H1 (cell line): ENCODE data around the gene ZFYVE21. TPM values are rescaled to one million over a fixed set of nuclear protein-coding genes. Genes with fewer than 3 reads are reported as not detected.

ENCODE experiments used
- CTCF ChIA-PET: fragments of 300-600 bp; sonication (Branson Sonifier 250); formaldehyde crosslinking; loops from one replicate; lab custom pipeline; 2021; ENCODE audit not compliant: partially characterized antibody; lab: Charles Lee
- POLR2A ChIA-PET: fragments of 300-600 bp; sonication (Branson Sonifier 250); formaldehyde crosslinking; loops from one replicate; lab custom pipeline; 2021; ENCODE audit warnings: inconsistent platforms; ENCODE audit not compliant: partially characterized antibody; lab: Charles Lee
- DNase-seq, 2 experiments: peaks; one replicate each; pipeline versions ENCODE4 v3.0.0 to v3.0.0-alpha.2; 2010 to 2022; ENCODE audit warnings: low spot score in 2 of 2, low read depth in 1 of 2, mixed read lengths in 1 of 2
- FAIRE-seq: peaks from 2 replicates; lab custom pipeline; 2011; peaks lifted over from hg19 to GRCh38; lab: Jason Lieb, UNC
- H2AFZ ChIP-seq: 2 replicates; pipeline ENCODE4 v1.8.1; 2012; ENCODE audit warnings: low read length, inconsistent platforms
- H2AK5ac ChIP-seq: 2 replicates; pipeline ENCODE4 v1.6.1; 2013; ENCODE audit warnings: low read depth, low read length
- H2BK120ac ChIP-seq: replicated peaks from 2 replicates; pipeline ENCODE3; 2013; ENCODE audit warnings: low read depth, low read length, inconsistent platforms
- H2BK12ac ChIP-seq: 2 replicates; pipeline ENCODE4 v1.6.1; 2013; ENCODE audit warnings: low read depth, low read length
- H2BK15ac ChIP-seq: 2 replicates; pipeline ENCODE4 v1.6.1; 2013; ENCODE audit warnings: low read length
- H2BK20ac ChIP-seq: 2 replicates; pipeline ENCODE4 v1.6.1; 2013; ENCODE audit warnings: low read length
- H2BK5ac ChIP-seq: 2 replicates; pipeline ENCODE4 v1.6.1; 2013; ENCODE audit warnings: low read depth, low read length
- H3K14ac ChIP-seq: 2 replicates; pipeline ENCODE4 v1.6.1; 2013; ENCODE audit warnings: inconsistent platforms; ENCODE audit not compliant: insufficient read length
- H3K18ac ChIP-seq: 2 replicates; pipeline ENCODE4 v1.6.1; 2013; ENCODE audit warnings: low read length; ENCODE audit errors: extremely low read depth
- H3K23ac ChIP-seq: 2 replicates; pipeline ENCODE4 v1.6.1; 2013; ENCODE audit warnings: inconsistent platforms; ENCODE audit not compliant: insufficient read length
- H3K23me2 ChIP-seq: 2 replicates; pipeline ENCODE4 v1.6.1; 2013; ENCODE audit warnings: low read depth, low read length
- H3K27ac ChIP-seq: 2 replicates; pipeline ENCODE4 v1.6.1; 2011; ENCODE audit warnings: low read depth, low read length, inconsistent platforms
- H3K27me3 ChIP-seq, 4 experiments: replicated peaks in 1 of 4; 1 replicate in 1 of 4; 2 replicates in 3 of 4; pipeline versions ENCODE4 v1.6.1 to v1.8.1; 2011 to 2013; ENCODE audit warnings: low read length in 3 of 4, mild to moderate bottlenecking in 3 of 4, inconsistent platforms in 2 of 4, mixed read lengths in 2 of 4, moderate library complexity in 1 of 4; ENCODE audit not compliant: control insufficient read depth in 3 of 4, insufficient read depth in 3 of 4; ENCODE audit errors: extremely low read depth in 1 of 4
- H3K36me3 ChIP-seq, 4 experiments: 2 replicates each; pipeline versions ENCODE4 v1.6.1 to v1.8.1; 2011 to 2013; ENCODE audit warnings: mild to moderate bottlenecking in 4 of 4, low read length in 3 of 4, moderate library complexity in 2 of 4, control low read depth in 1 of 4, inconsistent platforms in 1 of 4; ENCODE audit not compliant: insufficient read depth in 4 of 4, control insufficient read depth in 2 of 4
- H3K4ac ChIP-seq: replicated peaks from 2 replicates; pipeline ENCODE3; 2013; ENCODE audit warnings: low read length, low read depth, mixed read lengths, inconsistent platforms; ENCODE audit not compliant: insufficient read length
- H3K4me1 ChIP-seq, 4 experiments: replicated peaks in 1 of 4; 1 replicate in 1 of 4; 2 replicates in 3 of 4; pipeline versions ENCODE4 v1.6.1 to v1.8.1; 2011 to 2013; ENCODE audit warnings: low read length in 3 of 4, inconsistent platforms in 2 of 4, mixed read lengths in 1 of 4; ENCODE audit not compliant: insufficient read depth in 4 of 4, control insufficient read depth in 3 of 4
- H3K4me2 ChIP-seq, 2 experiments: 2 replicates each; pipeline versions ENCODE4 v1.6.1 to v1.8.1; 2011 to 2013; ENCODE audit warnings: low read depth in 2 of 2, low read length in 2 of 2, control low read depth in 1 of 2, inconsistent platforms in 1 of 2, mild to moderate bottlenecking in 1 of 2; ENCODE audit not compliant: insufficient read depth in 1 of 2
- H3K4me3 ChIP-seq, 4 experiments: fragments of 200-600, 300-600 bp in 1 of 4; sonication (generic), shearing (Covaris generic), sonication (Bioruptor Twin) in 1 of 4; 2 replicates each; pipeline versions ENCODE4 v1.5.1 to v1.8.1; 2011 to 2016; ENCODE audit warnings: low read length in 4 of 4, low read depth in 3 of 4, control low read depth in 2 of 4, inconsistent platforms in 2 of 4, mild to moderate bottlenecking in 2 of 4, mixed read lengths in 1 of 4, moderate library complexity in 1 of 4; ENCODE audit not compliant: insufficient read depth in 2 of 4; ENCODE audit errors: extremely low read depth in 1 of 4
- H3K56ac ChIP-seq: replicated peaks from 2 replicates; pipeline ENCODE3; 2013; ENCODE audit warnings: low read depth, mild to moderate bottlenecking, mixed read lengths, low read length, inconsistent platforms; ENCODE audit not compliant: insufficient read length
- H3K79me1 ChIP-seq: 2 replicates; pipeline ENCODE4 v1.6.1; 2013; ENCODE audit warnings: low read depth, low read length, control low read depth
- H3K79me2 ChIP-seq, 2 experiments: 2 replicates each; pipeline versions ENCODE4 v1.6.1 to v1.8.1; 2012 to 2013; ENCODE audit warnings: low read length in 2 of 2, mild to moderate bottlenecking in 2 of 2, inconsistent platforms in 1 of 2; ENCODE audit not compliant: insufficient read depth in 2 of 2, control insufficient read depth in 1 of 2
- H3K9ac ChIP-seq, 4 experiments: replicated peaks in 1 of 4; 1 replicate in 1 of 4; 2 replicates in 3 of 4; pipeline versions ENCODE4 v1.6.1 to v1.8.1; 2011 to 2013; ENCODE audit warnings: low read depth in 3 of 4, low read length in 3 of 4, control low read depth in 2 of 4, mild to moderate bottlenecking in 2 of 4, moderate library complexity in 2 of 4, inconsistent platforms in 1 of 4; ENCODE audit errors: extremely low read depth in 1 of 4
- H3K9me3 ChIP-seq, 2 experiments: 2 replicates each; pipeline versions ENCODE4 v1.6.1 to v1.8.1; 2012 to 2013; ENCODE audit warnings: mild to moderate bottlenecking in 2 of 2, moderate library complexity in 2 of 2, control low read depth in 1 of 2, inconsistent platforms in 1 of 2, low read depth in 1 of 2, low read length in 1 of 2, mixed read lengths in 1 of 2; ENCODE audit not compliant: insufficient read depth in 2 of 2
- H4K20me1 ChIP-seq, 2 experiments: replicated peaks in 1 of 2; 2 replicates each; pipeline versions ENCODE3 to v1.8.1; 2011 to 2013; ENCODE audit warnings: inconsistent platforms in 2 of 2, low read length in 2 of 2, mild to moderate bottlenecking in 1 of 2; ENCODE audit not compliant: insufficient read depth in 2 of 2, control insufficient read depth in 1 of 2
- H4K5ac ChIP-seq: 2 replicates; pipeline ENCODE4 v1.6.1; 2013; ENCODE audit warnings: low read length, low read depth, mixed read lengths, inconsistent platforms; ENCODE audit not compliant: insufficient read length
- H4K8ac ChIP-seq: 2 replicates; pipeline ENCODE4 v1.8.0; 2013; ENCODE audit warnings: mild to moderate bottlenecking, moderate library complexity, low read length, inconsistent platforms; ENCODE audit not compliant: insufficient read depth; ENCODE audit errors: extremely low read depth
- H4K91ac ChIP-seq: replicated peaks from 2 replicates; pipeline ENCODE3; 2013; ENCODE audit warnings: low read length, mixed read lengths, inconsistent platforms; ENCODE audit not compliant: insufficient read length
- GABPA ChIP-seq: IDR thresholded peaks from 2 replicates; pipeline ENCODE4 v1.6.1; 2011; ENCODE audit warnings: mild to moderate bottlenecking, low read length, moderate library complexity, borderline replicate concordance; ENCODE audit not compliant: insufficient read depth
- SIRT6 ChIP-seq: IDR thresholded peaks from one replicate; pipeline ENCODE4 v1.7.1; 2012; ENCODE audit warnings: low read length, inconsistent platforms
- WGBS, 2 experiments: shearing (Covaris generic) in 1 of 2; methylation state at CpG; one replicate each; pipeline versions ENCODE4 v1.1.6 to v1.1.7; 2013 to 2015; ENCODE audit warnings: low lambda C conversion rate in 2 of 2, mixed read lengths in 2 of 2, inconsistent platforms in 1 of 2, low coverage in 1 of 2, missing lambda C conversion rate in 1 of 2; ENCODE audit not compliant: insufficient replicate concordance in 2 of 2, insufficient coverage in 1 of 2, insufficient read length in 1 of 2; ENCODE audit errors: extremely low coverage in 1 of 2, missing lambda C conversion rate in 1 of 2; 5-methylcytosine and 5-hydroxymethylcytosine counted together
- polyA plus RNA-seq, 7 experiments: library from polyadenylated mRNA; depleted of rRNA in 3 of 7; stranded (reverse) in 5 of 7; unstranded in 2 of 7; fragments of >200 nt in 5 of 7; fragments of 200-250 nt in 2 of 7; gene quantifications; 1 replicate in 5 of 7; 2 replicates in 1 of 7; 4 replicates in 1 of 7; pipeline versions ENCODE4 v1.2.1 to v1.2.3, GENCODE V29; 2011 to 2013; ENCODE audit warnings: missing spikeins in 2 of 7, mixed read lengths in 2 of 7
- total RNA-seq: library from RNA; stranded (reverse); fragmentation: NEBNext Ultra II Directional; extraction: Animal tissue kit (Norgen Biotek cat#: 25700); gene quantifications from 2 replicates; pipeline ENCODE4 v1.2.1, GENCODE V29; 2021

The ZFYVE21 gene
- total and polyA plus RNA-seq, 2 of the 8 experiments (the other 6 are each of a cell fraction or from before 2014, with no cell fraction given): 53.4 to 127 TPM

- Histone ChIP-seq H3K18ac (no peak overlapping the region), H3K23me2 (no peaks in the 10 kb centered on the region), H4K20me1 (peaks cover 2 to 4% of the 10 kb centered on the region in 2 experiments), H2BK20ac (no peak overlapping the region), H3K79me2 (no peaks in the 10 kb centered on the region; a peak in 1 of 4 replicates), H3K79me1 (no peaks in the 10 kb centered on the region), H3K14ac (no peak overlapping the region), H3K9ac (no peak overlapping the region), H4K91ac (no peak overlapping the region), H3K4me2 (no peak overlapping the region), H4K8ac (no peak overlapping the region), H2BK5ac (no peak overlapping the region), H3K56ac (no peak overlapping the region), H2BK12ac (no peak overlapping the region), H3K4me1 (no peaks in the 10 kb centered on the region)
- WGBS, 2 experiments: 86% methylated on average over 16 of the region's 16 CpGs; no CpG with 5 or more reads in 1 of the 2 experiments
- POLR2A ChIA-PET: interaction anchor here (1.2 kb wide), 2 partner anchors 10 to 18 kb away, joined by 4 read pairs; no protein-coding TSS in a partner anchor
- no peak for TF ChIP-seq SIRT6
- TF ChIP-seq GABPA: no peak
- TF ChIP-seq, all 59 proteins: peak for 0
- Histone ChIP-seq H2BK120ac (no peak overlapping the region), H3K9me3 (no peaks in the 10 kb centered on the region), H3K27ac (no peak overlapping the region), H2BK15ac (no peak overlapping the region), H2AFZ (no peak overlapping the region), H2AK5ac (no peak overlapping the region), H3K4ac (no peak overlapping the region), H3K36me3 (peaks cover 48 to 81% (median 69%) of the 10 kb centered on the region in 4 experiments), H3K23ac (no peak overlapping the region), H4K5ac (no peak overlapping the region), H3K27me3 (no peaks in the 10 kb centered on the region), H3K4me3 (no peak overlapping the region)
- DNase-seq (no peak), FAIRE-seq (no peak)
- CTCF ChIA-PET: interaction anchor here (1.0 to 2.2 kb wide), 3 partner anchors 16 to 156 kb away, joined by 3 to 5 read pairs (median 4); no protein-coding TSS in a partner anchor
These were observed 38.5 kb upstream of the ZFYVE21 start for GRCh38 chr14:103676881-103677675.
